H1 (cell line): Measurements from ENCODE around the gene HABP2. TPM values are rescaled to one million over a fixed set of nuclear protein-coding genes. Genes with fewer than 3 reads are reported as not detected.

Experiments used
- CTCF ChIA-PET: fragments of 300-600 bp; sonication (Branson Sonifier 250); formaldehyde crosslinking; loops from one replicate; lab custom pipeline; 2021; ENCODE audit not compliant: partially characterized antibody; lab: Charles Lee
- POLR2A ChIA-PET: fragments of 300-600 bp; sonication (Branson Sonifier 250); formaldehyde crosslinking; loops from one replicate; lab custom pipeline; 2021; ENCODE audit warnings: inconsistent platforms; ENCODE audit not compliant: partially characterized antibody; lab: Charles Lee
- DNase-seq, 2 experiments: peaks; one replicate each; pipeline versions ENCODE4 v3.0.0 to v3.0.0-alpha.2; 2010 to 2022; ENCODE audit warnings: low spot score in 2 of 2, low read depth in 1 of 2, mixed read lengths in 1 of 2
- FAIRE-seq: peaks from 2 replicates; lab custom pipeline; 2011; peaks lifted over from hg19 to GRCh38; lab: Jason Lieb, UNC
- H2AFZ ChIP-seq: 2 replicates; pipeline ENCODE4 v1.8.1; 2012; ENCODE audit warnings: low read length, inconsistent platforms
- H2AK5ac ChIP-seq: 2 replicates; pipeline ENCODE4 v1.6.1; 2013; ENCODE audit warnings: low read depth, low read length
- H2BK120ac ChIP-seq: replicated peaks from 2 replicates; pipeline ENCODE3; 2013; ENCODE audit warnings: low read depth, low read length, inconsistent platforms
- H2BK12ac ChIP-seq: 2 replicates; pipeline ENCODE4 v1.6.1; 2013; ENCODE audit warnings: low read depth, low read length
- H2BK15ac ChIP-seq: 2 replicates; pipeline ENCODE4 v1.6.1; 2013; ENCODE audit warnings: low read length
- H2BK20ac ChIP-seq: 2 replicates; pipeline ENCODE4 v1.6.1; 2013; ENCODE audit warnings: low read length
- H2BK5ac ChIP-seq: 2 replicates; pipeline ENCODE4 v1.6.1; 2013; ENCODE audit warnings: low read depth, low read length
- H3K14ac ChIP-seq: 2 replicates; pipeline ENCODE4 v1.6.1; 2013; ENCODE audit warnings: inconsistent platforms; ENCODE audit not compliant: insufficient read length
- H3K18ac ChIP-seq: 2 replicates; pipeline ENCODE4 v1.6.1; 2013; ENCODE audit warnings: low read length; ENCODE audit errors: extremely low read depth
- H3K23ac ChIP-seq: 2 replicates; pipeline ENCODE4 v1.6.1; 2013; ENCODE audit warnings: inconsistent platforms; ENCODE audit not compliant: insufficient read length
- H3K23me2 ChIP-seq: 2 replicates; pipeline ENCODE4 v1.6.1; 2013; ENCODE audit warnings: low read depth, low read length
- H3K27ac ChIP-seq: 2 replicates; pipeline ENCODE4 v1.6.1; 2011; ENCODE audit warnings: low read depth, low read length, inconsistent platforms
- H3K27me3 ChIP-seq, 4 experiments: replicated peaks in 1 of 4; 1 replicate in 1 of 4; 2 replicates in 3 of 4; pipeline versions ENCODE4 v1.6.1 to v1.8.1; 2011 to 2013; ENCODE audit warnings: low read length in 3 of 4, mild to moderate bottlenecking in 3 of 4, inconsistent platforms in 2 of 4, mixed read lengths in 2 of 4, moderate library complexity in 1 of 4; ENCODE audit not compliant: control insufficient read depth in 3 of 4, insufficient read depth in 3 of 4; ENCODE audit errors: extremely low read depth in 1 of 4
- H3K36me3 ChIP-seq, 4 experiments: 2 replicates each; pipeline versions ENCODE4 v1.6.1 to v1.8.1; 2011 to 2013; ENCODE audit warnings: mild to moderate bottlenecking in 4 of 4, low read length in 3 of 4, moderate library complexity in 2 of 4, control low read depth in 1 of 4, inconsistent platforms in 1 of 4; ENCODE audit not compliant: insufficient read depth in 4 of 4, control insufficient read depth in 2 of 4
- H3K4ac ChIP-seq: replicated peaks from 2 replicates; pipeline ENCODE3; 2013; ENCODE audit warnings: low read length, low read depth, mixed read lengths, inconsistent platforms; ENCODE audit not compliant: insufficient read length
- H3K4me1 ChIP-seq, 4 experiments: replicated peaks in 1 of 4; 1 replicate in 1 of 4; 2 replicates in 3 of 4; pipeline versions ENCODE4 v1.6.1 to v1.8.1; 2011 to 2013; ENCODE audit warnings: low read length in 3 of 4, inconsistent platforms in 2 of 4, mixed read lengths in 1 of 4; ENCODE audit not compliant: insufficient read depth in 4 of 4, control insufficient read depth in 3 of 4
- H3K4me2 ChIP-seq, 2 experiments: 2 replicates each; pipeline versions ENCODE4 v1.6.1 to v1.8.1; 2011 to 2013; ENCODE audit warnings: low read depth in 2 of 2, low read length in 2 of 2, control low read depth in 1 of 2, inconsistent platforms in 1 of 2, mild to moderate bottlenecking in 1 of 2; ENCODE audit not compliant: insufficient read depth in 1 of 2
- H3K4me3 ChIP-seq, 4 experiments: fragments of 200-600, 300-600 bp in 1 of 4; sonication (generic), shearing (Covaris generic), sonication (Bioruptor Twin) in 1 of 4; 2 replicates each; pipeline versions ENCODE4 v1.5.1 to v1.8.1; 2011 to 2016; ENCODE audit warnings: low read length in 4 of 4, low read depth in 3 of 4, control low read depth in 2 of 4, inconsistent platforms in 2 of 4, mild to moderate bottlenecking in 2 of 4, mixed read lengths in 1 of 4, moderate library complexity in 1 of 4; ENCODE audit not compliant: insufficient read depth in 2 of 4; ENCODE audit errors: extremely low read depth in 1 of 4
- H3K56ac ChIP-seq: replicated peaks from 2 replicates; pipeline ENCODE3; 2013; ENCODE audit warnings: low read depth, mild to moderate bottlenecking, mixed read lengths, low read length, inconsistent platforms; ENCODE audit not compliant: insufficient read length
- H3K79me1 ChIP-seq: 2 replicates; pipeline ENCODE4 v1.6.1; 2013; ENCODE audit warnings: low read depth, low read length, control low read depth
- H3K79me2 ChIP-seq, 2 experiments: 2 replicates each; pipeline versions ENCODE4 v1.6.1 to v1.8.1; 2012 to 2013; ENCODE audit warnings: low read length in 2 of 2, mild to moderate bottlenecking in 2 of 2, inconsistent platforms in 1 of 2; ENCODE audit not compliant: insufficient read depth in 2 of 2, control insufficient read depth in 1 of 2
- H3K9ac ChIP-seq, 4 experiments: replicated peaks in 1 of 4; 1 replicate in 1 of 4; 2 replicates in 3 of 4; pipeline versions ENCODE4 v1.6.1 to v1.8.1; 2011 to 2013; ENCODE audit warnings: low read depth in 3 of 4, low read length in 3 of 4, control low read depth in 2 of 4, mild to moderate bottlenecking in 2 of 4, moderate library complexity in 2 of 4, inconsistent platforms in 1 of 4; ENCODE audit errors: extremely low read depth in 1 of 4
- H3K9me3 ChIP-seq, 2 experiments: 2 replicates each; pipeline versions ENCODE4 v1.6.1 to v1.8.1; 2012 to 2013; ENCODE audit warnings: mild to moderate bottlenecking in 2 of 2, moderate library complexity in 2 of 2, control low read depth in 1 of 2, inconsistent platforms in 1 of 2, low read depth in 1 of 2, low read length in 1 of 2, mixed read lengths in 1 of 2; ENCODE audit not compliant: insufficient read depth in 2 of 2
- H4K20me1 ChIP-seq, 2 experiments: replicated peaks in 1 of 2; 2 replicates each; pipeline versions ENCODE3 to v1.8.1; 2011 to 2013; ENCODE audit warnings: inconsistent platforms in 2 of 2, low read length in 2 of 2, mild to moderate bottlenecking in 1 of 2; ENCODE audit not compliant: insufficient read depth in 2 of 2, control insufficient read depth in 1 of 2
- H4K5ac ChIP-seq: 2 replicates; pipeline ENCODE4 v1.6.1; 2013; ENCODE audit warnings: low read length, low read depth, mixed read lengths, inconsistent platforms; ENCODE audit not compliant: insufficient read length
- H4K8ac ChIP-seq: 2 replicates; pipeline ENCODE4 v1.8.0; 2013; ENCODE audit warnings: mild to moderate bottlenecking, moderate library complexity, low read length, inconsistent platforms; ENCODE audit not compliant: insufficient read depth; ENCODE audit errors: extremely low read depth
- H4K91ac ChIP-seq: replicated peaks from 2 replicates; pipeline ENCODE3; 2013; ENCODE audit warnings: low read length, mixed read lengths, inconsistent platforms; ENCODE audit not compliant: insufficient read length
- ATF3 ChIP-seq: IDR thresholded peaks from 2 replicates; pipeline ENCODE4 v1.6.1; 2011; ENCODE audit warnings: low read depth, mild to moderate bottlenecking, low read length; ENCODE audit not compliant: insufficient read depth
- JUN ChIP-seq: IDR thresholded peaks from 2 replicates; pipeline ENCODE4 v1.6.1; 2011; ENCODE audit warnings: low read depth, mild to moderate bottlenecking, improper control_type of control experiment, low read length
- JUND ChIP-seq: IDR thresholded peaks from 2 replicates; pipeline ENCODE4 v1.6.1; 2011; ENCODE audit warnings: mild to moderate bottlenecking, improper control_type of control experiment, low read length
- SP4 ChIP-seq: IDR thresholded peaks from 2 replicates; pipeline ENCODE4 v1.6.1; 2012; ENCODE audit warnings: low read length, inconsistent platforms
- WGBS, 2 experiments: shearing (Covaris generic) in 1 of 2; methylation state at CpG; one replicate each; pipeline versions ENCODE4 v1.1.6 to v1.1.7; 2013 to 2015; ENCODE audit warnings: low lambda C conversion rate in 2 of 2, mixed read lengths in 2 of 2, inconsistent platforms in 1 of 2, low coverage in 1 of 2, missing lambda C conversion rate in 1 of 2; ENCODE audit not compliant: insufficient replicate concordance in 2 of 2, insufficient coverage in 1 of 2, insufficient read length in 1 of 2; ENCODE audit errors: extremely low coverage in 1 of 2, missing lambda C conversion rate in 1 of 2; 5-methylcytosine and 5-hydroxymethylcytosine counted together
- polyA plus RNA-seq, 7 experiments: library from polyadenylated mRNA; depleted of rRNA in 3 of 7; stranded (reverse) in 5 of 7; unstranded in 2 of 7; fragments of >200 nt in 5 of 7; fragments of 200-250 nt in 2 of 7; gene quantifications; 1 replicate in 5 of 7; 2 replicates in 1 of 7; 4 replicates in 1 of 7; pipeline versions ENCODE4 v1.2.1 to v1.2.3, GENCODE V29; 2011 to 2013; ENCODE audit warnings: missing spikeins in 2 of 7, mixed read lengths in 2 of 7
- total RNA-seq: library from RNA; stranded (reverse); fragmentation: NEBNext Ultra II Directional; extraction: Animal tissue kit (Norgen Biotek cat#: 25700); gene quantifications from 2 replicates; pipeline ENCODE4 v1.2.1, GENCODE V29; 2021

Gene HABP2
- total and polyA plus RNA-seq, 2 of the 8 experiments (the other 6 are each of a cell fraction or from before 2014, with no cell fraction given) = not detected

GRCh38 chr10:113516061-113516460, 36.8 kb upstream of the HABP2 start:
- WGBS, 2 experiments = 91% methylated on average over 3 of the region's 3 CpGs; no CpG with 5 or more reads in 1 of the 2 experiments
- H2BK120ac ChIP-seq = no peak overlapping the region
- TF ChIP-seq ATF3 (no peak), SP4 (no peak), JUN (no peak), JUND (no peak)
- no peak overlapping the region for H3K27ac ChIP-seq
- H3K23me2 ChIP-seq = no peaks in the 10 kb centered on the region
- H3K79me1 ChIP-seq = no peaks in the 10 kb centered on the region
- H4K5ac ChIP-seq = no peak overlapping the region
- H4K91ac ChIP-seq = no peak overlapping the region
- no peak overlapping the region for H2BK15ac ChIP-seq
- H3K79me2 ChIP-seq = no peaks in the 10 kb centered on the region
- no peak overlapping the region for H3K4ac ChIP-seq
- no peak overlapping the region for H2BK5ac ChIP-seq
- H2BK12ac ChIP-seq = no peak overlapping the region
- no peaks in the 10 kb centered on the region for H4K20me1 ChIP-seq
- no peak for FAIRE-seq
- H3K4me3 ChIP-seq = no peak overlapping the region
- POLR2A ChIA-PET = no interaction called here
- no peak overlapping the region for H2BK20ac ChIP-seq
- no peak overlapping the region for H3K56ac ChIP-seq
- H3K14ac ChIP-seq = no peak overlapping the region
- H4K8ac ChIP-seq = no peak overlapping the region
- no peak for DNase-seq
- H3K18ac ChIP-seq = no peak overlapping the region
- H2AFZ ChIP-seq = no peak overlapping the region
- no peaks in the 10 kb centered on the region; a peak in 1 of 7 replicates for H3K27me3 ChIP-seq
- peaks cover 0 to 4% of the 10 kb centered on the region in 2 experiments; a peak in 1 of 4 replicates for H3K9me3 ChIP-seq
- no peak overlapping the region for H2AK5ac ChIP-seq
- no peaks in the 10 kb centered on the region for H3K36me3 ChIP-seq
- CTCF ChIA-PET = interaction anchor here (0.6 to 1.2 kb wide), 5 partner anchors 14 to 131 kb away, joined by 3 to 4 read pairs (median 3); no protein-coding TSS in a partner anchor
- H3K9ac ChIP-seq = no peak overlapping the region
- no peak overlapping the region for H3K4me2 ChIP-seq
- no peak overlapping the region for H3K23ac ChIP-seq
- no peaks in the 10 kb centered on the region for H3K4me1 ChIP-seq
